Ammon's horn (tissue), 1 donor: ENCODE results near the gene EXD1.
"Not testable (repeated sequence)": the region's sequence is repeated elsewhere in the genome, so short reads cannot be mapped to it uniquely, and the experiment has no call there.

Experiments
- DNase-seq: peaks from one replicate; pipeline ENCODE4 v3.0.0-alpha.2; 2016; ENCODE audit warnings: low spot score

The EXD1 gene

DNA sequence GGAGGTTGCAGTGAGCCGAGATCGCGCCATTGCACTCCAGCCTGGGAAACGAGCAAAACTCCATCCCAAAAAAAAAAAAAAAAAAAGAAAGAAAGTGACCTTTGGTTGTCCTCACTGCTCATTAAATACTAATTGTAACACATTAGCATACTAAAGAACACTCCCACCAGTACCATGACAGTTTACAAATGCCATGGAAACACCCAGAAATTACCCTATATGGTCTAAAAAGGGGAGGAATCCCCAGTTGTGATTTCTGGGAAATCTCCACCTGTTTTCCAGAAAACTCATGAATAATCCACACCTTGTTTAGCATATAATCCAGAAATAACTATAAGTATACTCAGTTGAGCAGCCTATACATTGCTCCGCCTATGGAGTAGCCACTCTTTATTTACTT, 90.9 kb downstream of the EXD1 start:
- no peak for DNase-seq

- DNase-seq: not testable (repeated sequence)
Measured at GRCh38 chr15:41139112-41139511, 91.4 kb downstream of the EXD1 start.

DNA sequence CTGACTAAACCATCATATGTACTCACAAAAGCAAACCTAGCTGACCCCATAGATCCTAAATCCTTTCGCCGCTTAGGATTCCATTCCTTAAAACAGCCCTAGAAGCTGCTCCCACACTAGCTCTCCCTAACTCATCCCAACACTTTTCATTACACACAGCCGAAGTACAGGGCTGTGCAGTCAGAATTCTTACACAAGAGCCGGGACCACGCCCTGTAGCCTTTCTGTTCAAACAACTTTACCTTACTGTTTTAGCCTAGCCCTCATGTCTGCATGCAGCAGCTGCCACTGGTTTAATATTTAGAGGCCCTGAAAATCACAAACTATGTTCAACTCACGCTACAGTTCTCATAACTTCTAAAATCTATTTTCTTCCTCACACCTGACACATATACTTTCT, 95.0 kb downstream of the EXD1 start:
- DNase-seq: not testable (repeated sequence)

DNA sequence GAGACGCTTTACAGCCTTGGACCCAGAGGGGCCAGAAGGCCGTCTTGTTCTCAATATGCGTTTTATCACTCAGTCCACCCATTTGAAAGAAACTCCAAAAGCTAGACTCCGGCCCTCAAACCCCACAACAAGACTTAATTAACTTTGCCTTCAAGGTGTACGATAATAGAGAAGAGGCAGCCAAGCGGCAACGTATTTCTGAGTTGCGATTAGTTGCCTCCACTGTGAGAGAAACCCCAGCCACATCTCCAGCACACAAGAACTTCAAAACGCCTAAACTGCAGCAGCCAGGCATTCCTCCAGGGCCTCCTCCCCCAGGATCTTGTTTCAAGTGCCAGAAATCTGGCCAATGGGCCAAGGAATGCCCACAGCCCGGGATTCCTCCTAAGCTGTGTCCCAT, 97.1 kb downstream of the EXD1 start:
- DNase-seq: no peak
